GM12801 (cell line): ENCODE data around the gene TDP1.

ENCODE experiments used
- CTCF ChIP-seq: IDR thresholded peaks from one replicate; pipeline ENCODE4 v1.5.1; 2011; ENCODE audit warnings: control low read depth; ENCODE audit not compliant: insufficient read length; ENCODE audit errors: extremely low read depth

Gene TDP1

GRCh38 chr14:90058876-90059458, 103.2 kb downstream of the TDP1 start:
- no peak for TF ChIP-seq CTCF

GRCh38 chr14:90060312-90060964, 104.7 kb downstream of the TDP1 start:
- no peak for TF ChIP-seq CTCF

GRCh38 chr14:90060965-90061684, 105.4 kb downstream of the TDP1 start:
- TF ChIP-seq CTCF: no peak

- no peak for TF ChIP-seq CTCF
Measured at GRCh38 chr14:90061685-90062126, 106.0 kb downstream of the TDP1 start, which contains the start of gene KCNK13. Gene KCNK13, plus strand, starts transcription at chr14:90061994. Its CDS starts 212 bp downstream, at chr14:90062206.

GRCh38 chr14:90062127-90062794, 106.5 kb downstream of the TDP1 start:
- no peak for TF ChIP-seq CTCF

- no peak for TF ChIP-seq CTCF
Measured at GRCh38 chr14:90062822-90063539, 107.3 kb downstream of the TDP1 start.
